MCF 10A (cell line): ENCODE results near the gene SLC25A46. TPM values are rescaled to one million over a fixed set of nuclear protein-coding genes. Genes with fewer than 3 reads are reported as not detected.
A peak's percentile ranks its signal among the peaks of the same experiment; 100 is the strongest.

ENCODE experiments used
- BruUV-seq: library from RNA; stranded (reverse); fragments of 400-500 nt; replicated peaks from 2 replicates; lab custom pipeline; 2021; lab: Mats Ljungman, UMichigan
- CTCF ChIA-PET: fragments of 300-600 bp; sonication (Branson Sonifier 250); formaldehyde crosslinking; extraction: SDS; loops from one replicate; lab custom pipeline; 2021; ENCODE audit warnings: antibody characterized with exemption, inconsistent platforms; lab: Yijun Ruan, JAX
- POLR2A ChIA-PET: fragments of 300-600, 350-650 bp; sonication (Branson Sonifier 250); formaldehyde crosslinking; extraction: SDS; loops from one replicate; lab custom pipeline; 2020; ENCODE audit warnings: antibody characterized with exemption, inconsistent platforms; lab: Yijun Ruan, JAX
- DNase-seq: peaks from one replicate; pipeline ENCODE4 v3.0.0-alpha.2; 2018; ENCODE audit not compliant: unreplicated experiment
- H3K27ac Mint-ChIP-seq: one replicate; pipeline ENCODE4 v1.8.0; 2022; ENCODE audit warnings: mild to moderate bottlenecking, low read depth, mixed read lengths; ENCODE audit not compliant: unreplicated experiment
- H3K27me3 Mint-ChIP-seq: one replicate; pipeline ENCODE4 v1.8.0; 2022; ENCODE audit warnings: mixed read lengths; ENCODE audit not compliant: insufficient read depth, unreplicated experiment
- H3K36me3 Mint-ChIP-seq: one replicate; pipeline ENCODE4 v1.8.0; 2022; ENCODE audit warnings: mild to moderate bottlenecking, moderate library complexity, mixed read lengths; ENCODE audit not compliant: insufficient read depth, unreplicated experiment
- H3K4me1 Mint-ChIP-seq: one replicate; pipeline ENCODE4 v1.8.0; 2022; ENCODE audit warnings: mixed read lengths; ENCODE audit not compliant: insufficient read depth, unreplicated experiment
- H3K4me3 Mint-ChIP-seq: one replicate; pipeline ENCODE4 v1.8.0; 2022; ENCODE audit warnings: mild to moderate bottlenecking, moderate library complexity, mixed read lengths; ENCODE audit not compliant: unreplicated experiment
- H3K9me3 Mint-ChIP-seq: one replicate; pipeline ENCODE4 v1.8.0; 2022; ENCODE audit warnings: mixed read lengths; ENCODE audit not compliant: unreplicated experiment
- CTCF ChIP-seq: fragments of 200-600 bp; IDR thresholded peaks from one replicate; pipeline ENCODE4 v1.8.0; 2022; ENCODE audit warnings: antibody characterized with exemption, mild to moderate bottlenecking; ENCODE audit not compliant: unreplicated experiment
- intact Hi-C: fragments of 100-400 bp; cut with micrococcal nuclease; formaldehyde crosslinking; loops from 2 replicates; pipeline ENCODE4 v1.14.1; 2022
- total RNA-seq: library from RNA; stranded (reverse); gene quantifications from 2 replicates; pipeline ENCODE4 v1.2.3, GENCODE V29; 2022

The SLC25A46 gene
- total RNA-seq, 1 experiment from 2014 or later = 42.5 TPM

- Mint-ChIP-seq H3K9me3 (no peaks in the 10 kb centered on the region), H3K4me1 (peaks cover 19% of the 10 kb centered on the region), H3K27ac (no peak overlapping the region), H3K36me3 (no peaks in the 10 kb centered on the region), H3K27me3 (no peaks in the 10 kb centered on the region), H3K4me3 (no peak overlapping the region)
- no peak for TF ChIP-seq CTCF
- DNase-seq = no peak
- CTCF ChIA-PET = interaction anchor here (3.2 kb wide), 1 partner anchor 11 kb away, joined by 16 read pairs; no protein-coding TSS in a partner anchor
- no TSS peak for BruUV-seq
- POLR2A ChIA-PET = interaction anchor here (1.3 to 2.8 kb wide), 4 partner anchors 14 to 324 kb away, joined by 3 to 9 read pairs (median 6); partner anchors contain the start of genes SLC25A46 and WDR36
- intact Hi-C loops = no loop called here
Observed at GRCh38 chr5:110768138-110768860, 29.5 kb downstream of the SLC25A46 start.

GRCh38 chr5:110769000-110769681 is 30.3 kb downstream of the SLC25A46 start:
- intact Hi-C loops = no loop called here
- no TSS peak for BruUV-seq
- H3K4me1 Mint-ChIP-seq = peaks cover 19% of the 10 kb centered on the region
- ChIA-PET POLR2A (interaction anchor here (1.3 to 2.8 kb wide), 3 partner anchors 13 to 323 kb away, joined by 4 to 9 read pairs (median 8); partner anchors contain the start of genes SLC25A46 and WDR36), CTCF (interaction anchor here (3.2 kb wide), 1 partner anchor 12 kb away, joined by 16 read pairs; no protein-coding TSS in a partner anchor)
- DNase-seq = peak; percentile 27
- H3K4me3 Mint-ChIP-seq = no peak overlapping the region
- TF ChIP-seq CTCF = no peak
- peaks cover 1% of the 10 kb centered on the region for H3K9me3 Mint-ChIP-seq
- no peaks in the 10 kb centered on the region for H3K36me3 Mint-ChIP-seq
- no peaks in the 10 kb centered on the region for H3K27me3 Mint-ChIP-seq
- H3K27ac Mint-ChIP-seq = no peak overlapping the region

GRCh38 chr5:110770286-110770685 is 31.5 kb downstream of the SLC25A46 start:
- Mint-ChIP-seq H3K9me3 (peaks cover 7% of the 10 kb centered on the region), H3K4me1 (peaks cover 19% of the 10 kb centered on the region), H3K36me3 (no peaks in the 10 kb centered on the region), H3K27ac (no peak overlapping the region), H3K27me3 (no peaks in the 10 kb centered on the region), H3K4me3 (no peak overlapping the region)
- TF ChIP-seq CTCF = no peak
- no peak for DNase-seq
- ChIA-PET CTCF (no interaction called here), POLR2A (no interaction called here)
- intact Hi-C loops = no loop called here
- BruUV-seq = no TSS peak

GRCh38 chr5:110784901-110785300 is 46.1 kb downstream of the SLC25A46 start:
- H3K27ac Mint-ChIP-seq = no peak overlapping the region
- intact Hi-C loops = no loop called here
- no TSS peak for BruUV-seq
- no peaks in the 10 kb centered on the region for H3K27me3 Mint-ChIP-seq
- POLR2A ChIA-PET = interaction anchor here (0.8 kb wide), 1 partner anchor 307 kb away, joined by 3 read pairs; the partner anchor contains the start of gene WDR36
- no peak overlapping the region for H3K4me3 Mint-ChIP-seq
- peaks cover 11% of the 10 kb centered on the region for H3K4me1 Mint-ChIP-seq
- no peak for TF ChIP-seq CTCF
- no peaks in the 10 kb centered on the region for H3K36me3 Mint-ChIP-seq
- peak; percentile 9 for DNase-seq
- H3K9me3 Mint-ChIP-seq = no peaks in the 10 kb centered on the region
- CTCF ChIA-PET = no interaction called here
